PC-9 (cell line): ENCODE data around the gene SPAG5. TPM values are rescaled to one million over a fixed set of nuclear protein-coding genes. Genes with fewer than 3 reads are reported as not detected.

Source experiments
- BruUV-seq: library from RNA; stranded (reverse); fragments of 400-500 nt; replicated peaks from 2 replicates; lab custom pipeline; 2021; lab: Mats Ljungman, UMichigan
- CTCF ChIA-PET: fragments of 300-600 bp; sonication (Branson Sonifier 250); formaldehyde crosslinking; loops from one replicate; lab custom pipeline; 2022; ENCODE audit warnings: antibody characterized with exemption; lab: Charles Lee
- POLR2A ChIA-PET: fragments of 300-600 bp; sonication (Branson Sonifier 250); formaldehyde crosslinking; loops from one replicate; lab custom pipeline; 2022; ENCODE audit warnings: antibody characterized with exemption; ENCODE audit not compliant: unreplicated experiment; lab: Charles Lee
- DNase-seq, 2 experiments: peaks; one replicate each; pipeline versions ENCODE4 v3.0.0 to v3.0.0-alpha.2; 2015 to 2022; ENCODE audit warnings: mixed read lengths in 1 of 2
- H2AFZ ChIP-seq: fragments of 200-600 bp; sonication (generic); 2 replicates; pipeline ENCODE4 v1.8.1; 2017; ENCODE audit warnings: antibody characterized with exemption
- H3F3A ChIP-seq: fragments of 200-600 bp; sonication (generic); 2 replicates; pipeline ENCODE4 v1.8.1; 2017; ENCODE audit warnings: antibody characterized with exemption, mild to moderate bottlenecking, low read depth; ENCODE audit not compliant: insufficient read depth
- H3K27ac ChIP-seq: fragments of 200-600 bp; sonication (generic); 2 replicates; pipeline ENCODE4 v1.6.1; 2016; ENCODE audit warnings: mixed run types
- H3K27me3 ChIP-seq: fragments of 200-600 bp; sonication (generic); 2 replicates; pipeline ENCODE4 v1.6.1; 2016; ENCODE audit warnings: low read depth, mixed run types; ENCODE audit not compliant: insufficient read depth
- H3K36me3 ChIP-seq: fragments of 200-600 bp; sonication (generic); 2 replicates; pipeline ENCODE4 v1.6.1; 2016; ENCODE audit warnings: low read depth, mixed run types
- H3K4me1 ChIP-seq: fragments of 200-600 bp; sonication (generic); replicated peaks from 2 replicates; pipeline ENCODE4 v1.6.1; 2016; ENCODE audit warnings: mixed run types; ENCODE audit not compliant: insufficient read depth
- H3K4me2 ChIP-seq: fragments of 200-600 bp; sonication (generic); 2 replicates; pipeline ENCODE4 v1.6.1; 2017; ENCODE audit warnings: mixed run types
- H3K4me3 ChIP-seq: fragments of 200-600 bp; sonication (generic); 2 replicates; pipeline ENCODE4 v1.6.1; 2016; ENCODE audit warnings: mixed run types
- H3K79me2 ChIP-seq: fragments of 200-600 bp; sonication (generic); 2 replicates; pipeline ENCODE4 v1.6.1; 2017; ENCODE audit warnings: low read depth, mixed run types
- H3K9me2 ChIP-seq: fragments of 200-600 bp; sonication (generic); 2 replicates; pipeline ENCODE4 v1.8.1; 2017; ENCODE audit warnings: mild to moderate bottlenecking; ENCODE audit not compliant: insufficient read depth
- H3K9me3 ChIP-seq: fragments of 200-600 bp; sonication (generic); 2 replicates; pipeline ENCODE4 v1.8.1; 2016; ENCODE audit warnings: low read depth; ENCODE audit not compliant: insufficient read depth
- H4K20me1 ChIP-seq: fragments of 200-600 bp; sonication (generic); 2 replicates; pipeline ENCODE4 v1.8.1; 2017; ENCODE audit not compliant: insufficient read depth
- EZH2 ChIP-seq: fragments of 200-600 bp; sonication (generic); IDR thresholded peaks from 2 replicates; pipeline ENCODE4 v1.8.0; 2017; ENCODE audit warnings: antibody characterized with exemption, low read depth
- intact Hi-C: fragments of 100-400 bp; cut with micrococcal nuclease; formaldehyde crosslinking; loops from one replicate; pipeline ENCODE4 v1.10.0; 2022; ENCODE audit not compliant: unreplicated experiment
- total RNA-seq: library from RNA; stranded (reverse); gene quantifications from 2 replicates; pipeline ENCODE4 v1.2.3, GENCODE V29; 2021
- TF ChIP-seq, protein P1 (sequence below): fragments of 200-600 bp; sonication (generic); conservative IDR thresholded peaks from 2 replicates; pipeline ENCODE4 v1.6.1; 2017; ENCODE audit warnings: mixed run types, antibody characterized with exemption, mild to moderate bottlenecking, moderate library complexity

Gene SPAG5
- total RNA-seq, 1 experiment from 2014 or later, result 101 TPM

- Histone ChIP-seq H3K9me2 (no peaks in the 10 kb centered on the region), H3K79me2 (peaks cover 11% of the 10 kb centered on the region), H3K4me3 (no peak overlapping the region), H4K20me1 (no peaks in the 10 kb centered on the region), H3F3A (peaks cover 15% of the 10 kb centered on the region; the same call in 1 of the 2 replicates), H3K9me3 (no peaks in the 10 kb centered on the region), H3K36me3 (0 out of 2 replicates have a peak, but pooled peaks cover 4% of the 10 kb centered on the region), H3K27me3 (no peaks in the 10 kb centered on the region), H3K27ac (no peak overlapping the region), H3K4me1 (peaks cover 21% of the 10 kb centered on the region), H3K4me2 (no peak overlapping the region), H2AFZ (no peak overlapping the region)
- TF ChIP-seq, protein P1, sequence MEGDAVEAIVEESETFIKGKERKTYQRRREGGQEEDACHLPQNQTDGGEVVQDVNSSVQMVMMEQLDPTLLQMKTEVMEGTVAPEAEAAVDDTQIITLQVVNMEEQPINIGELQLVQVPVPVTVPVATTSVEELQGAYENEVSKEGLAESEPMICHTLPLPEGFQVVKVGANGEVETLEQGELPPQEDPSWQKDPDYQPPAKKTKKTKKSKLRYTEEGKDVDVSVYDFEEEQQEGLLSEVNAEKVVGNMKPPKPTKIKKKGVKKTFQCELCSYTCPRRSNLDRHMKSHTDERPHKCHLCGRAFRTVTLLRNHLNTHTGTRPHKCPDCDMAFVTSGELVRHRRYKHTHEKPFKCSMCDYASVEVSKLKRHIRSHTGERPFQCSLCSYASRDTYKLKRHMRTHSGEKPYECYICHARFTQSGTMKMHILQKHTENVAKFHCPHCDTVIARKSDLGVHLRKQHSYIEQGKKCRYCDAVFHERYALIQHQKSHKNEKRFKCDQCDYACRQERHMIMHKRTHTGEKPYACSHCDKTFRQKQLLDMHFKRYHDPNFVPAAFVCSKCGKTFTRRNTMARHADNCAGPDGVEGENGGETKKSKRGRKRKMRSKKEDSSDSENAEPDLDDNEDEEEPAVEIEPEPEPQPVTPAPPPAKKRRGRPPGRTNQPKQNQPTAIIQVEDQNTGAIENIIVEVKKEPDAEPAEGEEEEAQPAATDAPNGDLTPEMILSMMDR, result no peak
- no peak for TF ChIP-seq EZH2
- intact Hi-C loops, result no loop called here
- DNase-seq, result no peak
- ChIA-PET CTCF (no interaction called here), POLR2A (no interaction called here)
- no TSS peak for BruUV-seq
These were observed 25.3 kb downstream of the SPAG5 start for GRCh38 chr17:28573521-28573920.

- H3K9me3 ChIP-seq, result no peaks in the 10 kb centered on the region
- H3K27me3 ChIP-seq, result no peaks in the 10 kb centered on the region
- no peak overlapping the region for H3K4me2 ChIP-seq
- no peak for DNase-seq
- peaks cover 15% of the 10 kb centered on the region; the same call in 1 of the 2 replicates for H3F3A ChIP-seq
- BruUV-seq, result no TSS peak
- H3K27ac ChIP-seq, result no peak overlapping the region
- H3K4me3 ChIP-seq, result no peak overlapping the region
- H3K9me2 ChIP-seq, result no peaks in the 10 kb centered on the region
- CTCF ChIA-PET, result no interaction called here
- intact Hi-C loops, result no loop called here
- no peaks in the 10 kb centered on the region for H4K20me1 ChIP-seq
- no peak for TF ChIP-seq EZH2
- TF ChIP-seq, protein P1, result no peak
- H3K4me1 ChIP-seq, result peaks cover 21% of the 10 kb centered on the region
- H3K79me2 ChIP-seq, result peaks cover 11% of the 10 kb centered on the region
- H2AFZ ChIP-seq, result no peak overlapping the region
- H3K36me3 ChIP-seq, result 0 out of 2 replicates have a peak, but pooled peaks cover under 1% of the 10 kb centered on the region
- POLR2A ChIA-PET, result no interaction called here
These were observed 25.8 kb downstream of the SPAG5 start for GRCh38 chr17:28573040-28573380.

DNA sequence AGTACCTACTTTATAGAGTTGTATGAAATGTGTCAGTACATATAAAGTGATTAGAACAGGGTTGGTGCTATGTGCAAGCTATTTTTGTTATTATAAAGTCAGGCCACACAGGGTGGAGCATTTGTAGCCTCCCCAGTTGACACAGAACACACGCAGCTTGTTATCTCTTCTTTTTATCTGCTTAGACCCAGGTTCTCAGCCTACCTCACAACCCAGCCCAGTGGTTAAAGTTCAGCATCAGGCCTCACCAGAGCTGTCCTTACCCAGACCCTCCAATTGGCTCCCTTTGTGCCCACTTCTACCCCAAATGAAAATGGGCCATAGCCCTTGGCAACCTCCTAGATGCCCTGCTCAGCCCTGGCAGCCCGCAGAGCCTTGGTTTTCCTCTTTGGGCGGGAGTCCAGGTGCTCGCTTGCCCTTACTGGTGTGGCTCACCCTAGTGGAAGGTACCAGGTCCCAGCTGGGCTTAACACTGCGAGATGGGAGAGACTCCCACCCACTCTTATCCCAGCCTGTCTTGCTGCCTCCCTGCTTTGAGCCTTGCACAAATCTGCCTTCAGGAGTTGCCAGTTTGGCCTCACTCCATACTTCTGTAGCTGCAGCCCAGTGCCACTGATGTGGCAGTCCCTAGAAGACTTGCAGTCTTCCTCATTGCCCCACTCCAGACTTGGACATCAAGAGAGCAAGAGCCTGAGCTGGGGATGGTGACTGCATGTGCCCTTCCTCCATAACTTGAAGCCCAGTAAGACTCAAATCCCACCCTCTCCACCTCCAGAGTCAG is 26.4 kb downstream of the SPAG5 start:
- intact Hi-C loops, result no loop called here
- no peak for TF ChIP-seq EZH2
- H3K4me1 ChIP-seq, result peaks cover 21% of the 10 kb centered on the region
- peak overlapping the region; percentile 88 for H3K4me2 ChIP-seq
- POLR2A ChIA-PET, result no interaction called here
- DNase-seq, result no peak
- peaks cover 9% of the 10 kb centered on the region; the same call in 1 of the 2 replicates for H3F3A ChIP-seq
- no peak overlapping the region for H3K27ac ChIP-seq
- BruUV-seq, result no TSS peak
- H4K20me1 ChIP-seq, result no peaks in the 10 kb centered on the region
- H3K9me2 ChIP-seq, result no peaks in the 10 kb centered on the region
- CTCF ChIA-PET, result no interaction called here
- peak overlapping the region; percentile 95 for H2AFZ ChIP-seq
- H3K36me3 ChIP-seq, result no peaks in the 10 kb centered on the region
- H3K79me2 ChIP-seq, result peaks cover 11% of the 10 kb centered on the region
- H3K27me3 ChIP-seq, result no peaks in the 10 kb centered on the region
- peak overlapping the region; percentile 81; the same call in 1 of the 2 replicates for H3K4me3 ChIP-seq
- no peaks in the 10 kb centered on the region for H3K9me3 ChIP-seq
